Activated T-cell treated with anti-CD3 and anti-CD28 coated beads, Interleukin-2, amount 50 U/mL, for 1 hour (primary cell): ENCODE measurements around the gene STMND1.

Source experiments
- DNase-seq: peaks from one replicate; pipeline ENCODE4 v3.0.0-alpha.2; 2020

STMND1 gene

DNA sequence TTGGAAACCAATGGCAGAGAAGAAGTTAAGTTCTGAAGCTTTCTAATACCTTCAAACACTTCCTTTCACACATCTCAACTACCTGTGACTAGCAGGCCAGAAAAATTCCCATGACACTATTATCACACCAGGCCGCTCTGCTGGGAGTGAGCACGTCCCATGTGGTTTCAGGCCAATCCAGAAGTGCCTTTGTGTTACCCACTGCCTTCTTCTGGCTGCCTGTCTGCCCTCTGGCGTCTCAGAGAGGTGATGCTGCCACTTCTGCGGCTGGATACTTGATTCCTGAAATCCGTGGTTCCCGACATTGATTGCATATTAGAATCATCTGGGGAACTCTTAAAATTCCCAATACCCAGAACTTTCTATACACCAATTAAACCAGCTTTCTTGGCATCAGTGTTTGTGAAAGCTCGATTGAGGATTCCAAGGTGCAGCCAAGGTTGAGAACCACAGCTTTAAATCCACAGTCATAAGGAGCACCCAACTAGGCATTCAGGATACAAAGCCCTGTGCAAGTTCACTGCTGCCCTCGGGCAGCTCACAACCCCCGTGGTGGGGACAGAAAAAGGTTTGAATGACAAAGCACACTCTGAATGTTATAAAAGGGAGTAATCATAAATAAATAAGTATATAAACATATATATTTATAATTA lies 65.6 kb downstream of the STMND1 start:
- DNase-seq: no peak

DNA sequence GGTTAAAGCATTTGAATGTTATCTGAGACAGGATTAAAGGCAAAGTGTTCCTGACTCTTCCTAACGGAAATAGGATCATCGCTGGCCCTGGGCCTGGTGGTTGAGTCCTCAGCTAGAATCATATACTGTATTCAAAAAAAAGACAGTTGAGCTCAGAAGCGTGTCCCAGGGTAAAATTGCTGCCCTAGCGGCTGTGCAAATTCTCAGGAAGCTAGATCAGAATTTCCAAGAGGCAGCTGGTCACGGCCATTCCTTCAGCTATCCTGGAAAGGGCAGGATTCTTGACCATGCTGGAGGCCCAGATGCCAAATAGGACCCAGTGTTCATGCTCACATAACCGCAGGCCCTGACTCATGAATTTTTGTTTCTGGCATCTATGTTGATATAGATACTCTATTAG lies 67.4 kb downstream of the STMND1 start:
- DNase-seq: no peak

DNA sequence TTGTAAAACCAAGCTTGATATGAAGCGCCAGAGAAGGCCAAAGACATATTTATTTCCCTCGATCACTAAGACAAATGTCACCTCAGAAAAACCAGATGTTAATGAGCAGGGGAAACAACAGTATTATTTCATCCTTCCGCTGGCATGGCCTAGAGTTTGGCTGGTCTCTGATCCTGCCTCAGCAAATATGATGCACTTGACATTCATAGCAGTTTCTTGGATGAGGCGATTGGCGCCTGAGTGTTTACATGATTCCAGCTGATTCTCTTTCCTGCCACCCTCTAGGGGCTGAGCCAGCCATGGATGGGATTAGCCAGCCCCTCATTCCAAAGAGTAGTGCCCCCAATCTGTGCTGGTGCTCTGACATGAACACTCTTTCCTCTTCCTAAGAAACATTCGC lies 67.9 kb downstream of the STMND1 start:
- no peak for DNase-seq

DNA sequence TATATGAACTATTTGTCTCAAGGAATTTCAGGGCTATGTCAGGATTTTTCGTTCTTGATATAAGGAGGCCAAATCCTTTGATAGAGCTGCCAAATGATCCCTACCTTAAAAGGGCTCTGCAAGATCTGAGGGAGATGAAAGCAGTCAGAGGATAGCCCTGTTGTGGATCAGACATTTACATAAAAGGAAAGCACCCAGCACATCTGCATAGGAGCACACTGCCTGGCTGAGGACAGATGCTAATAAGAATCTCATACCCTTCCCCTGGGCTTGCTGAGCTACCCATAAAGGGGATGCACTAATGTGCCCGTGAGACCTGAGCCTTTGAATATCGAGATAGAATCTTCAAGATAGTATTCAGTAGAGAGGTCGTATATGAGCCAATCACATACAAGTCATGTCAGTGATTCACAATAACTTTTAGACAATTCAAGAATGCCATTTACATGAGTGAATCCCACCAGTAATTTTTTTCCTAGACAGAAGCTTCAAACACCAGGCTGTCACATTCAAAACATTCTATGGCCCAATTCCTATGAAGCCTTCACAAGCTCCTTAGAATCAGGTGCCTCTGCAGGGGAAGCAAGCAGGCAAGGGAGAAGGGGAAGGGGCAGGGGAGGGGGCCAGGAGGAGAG lies 71.1 kb downstream of the STMND1 start:
- no peak for DNase-seq

DNA sequence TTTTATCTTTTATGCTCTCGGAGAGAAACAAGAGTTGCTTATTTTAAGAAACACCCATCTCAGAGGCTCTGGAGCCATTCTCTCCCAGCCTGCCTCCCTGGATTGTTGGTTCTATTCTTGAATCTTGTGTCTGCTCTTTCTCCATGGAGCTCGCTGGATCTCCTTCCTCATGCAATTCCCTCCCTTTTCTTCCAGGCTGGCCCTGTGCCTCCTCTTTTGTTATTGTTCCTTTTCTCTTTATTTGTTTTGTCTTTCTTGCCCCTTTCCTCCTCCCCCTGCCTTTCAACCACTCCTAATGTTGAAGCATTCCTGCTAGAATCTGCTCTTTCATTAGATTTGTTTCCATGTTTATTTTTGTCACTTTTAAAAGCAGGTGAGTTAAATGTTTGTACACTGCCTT lies 76.5 kb downstream of the STMND1 start:
- no peak for DNase-seq

DNA sequence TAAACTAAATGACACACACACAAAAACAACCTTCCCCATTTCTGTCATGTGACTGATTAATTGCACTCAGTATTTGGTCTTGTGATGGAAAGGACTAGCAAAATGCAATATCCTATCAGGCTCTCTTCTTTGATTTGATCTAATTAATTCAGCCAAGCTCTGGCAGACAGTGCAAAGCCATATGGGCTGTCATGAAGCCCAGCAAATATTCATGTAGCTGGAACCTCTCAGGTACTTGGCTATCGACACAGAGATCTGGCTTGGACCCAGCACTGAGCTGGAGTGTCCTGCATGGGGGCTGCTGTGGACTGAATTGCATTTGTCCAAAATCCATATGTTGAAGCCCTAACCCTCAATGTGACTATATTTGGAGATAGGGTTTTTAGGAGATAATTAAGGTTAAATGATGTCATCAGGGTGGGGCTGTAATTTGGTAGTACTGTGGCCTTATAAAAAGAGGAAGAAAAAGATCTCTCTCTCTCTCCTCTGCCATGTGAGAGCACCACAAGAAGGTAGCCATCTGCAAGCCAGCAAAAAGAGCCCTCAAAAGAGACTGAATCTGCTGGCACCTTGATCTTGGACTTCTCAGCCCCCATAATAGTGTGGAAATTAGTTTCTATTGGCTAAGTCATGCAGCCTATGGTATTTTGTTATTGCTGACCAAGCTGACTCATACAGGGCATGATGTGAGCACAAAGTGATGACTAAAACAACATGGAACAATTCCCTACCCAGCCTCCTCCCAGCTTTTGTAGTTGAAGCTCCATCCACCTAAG lies 77.1 kb downstream of the STMND1 start:
- no peak for DNase-seq

DNA sequence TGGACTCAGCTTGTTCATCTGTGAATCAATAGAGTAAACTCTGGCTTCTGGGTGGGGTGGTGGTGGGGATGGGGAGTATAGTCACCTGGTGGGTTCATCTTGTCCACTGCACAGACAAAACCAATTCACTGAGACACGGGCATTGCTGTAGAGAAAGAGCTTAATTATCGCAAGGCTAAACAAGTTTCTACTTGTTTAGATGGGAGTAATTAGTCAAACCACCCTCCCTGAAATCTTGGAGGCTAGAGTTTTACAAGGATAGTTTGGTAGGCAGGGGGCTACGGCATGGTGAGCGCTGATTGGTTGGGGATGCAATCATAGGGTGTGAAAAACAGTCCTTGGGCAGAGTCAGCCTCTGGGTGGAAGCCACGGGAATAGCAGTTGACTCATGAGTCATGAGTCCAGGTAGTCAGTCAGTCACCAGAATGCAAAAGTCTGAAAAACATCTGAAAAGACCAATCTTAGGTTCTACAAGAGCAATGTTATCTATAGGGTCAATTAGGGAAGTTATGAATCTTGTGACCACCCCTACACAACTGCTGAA lies 77.8 kb downstream of the STMND1 start:
- no peak for DNase-seq
